Esophagus squamous epithelium (tissue), 4 donors: ENCODE data around the gene PLA1A.
"Not testable (repeated sequence)": the region's sequence is repeated elsewhere in the genome, so short reads cannot be mapped to it uniquely, and the experiment has no call there.

Experiments used
- CTCF ChIP-seq, 6 experiments: fragments of 450-650 bp in 4 of 6; fragments of 200-600 bp in 2 of 6; sonication (generic) in 2 of 6; IDR thresholded peaks; one replicate each; pipeline ENCODE4 v1.5.1; 2016 to 2019; ENCODE audit warnings: antibody characterized with exemption in 6 of 6, mild to moderate bottlenecking in 4 of 6, moderate library complexity in 4 of 6
- POLR2A ChIP-seq, 4 donors: fragments of 450-650 bp; IDR thresholded peaks; one replicate each; pipeline ENCODE4 v1.6.1; 2017; ENCODE audit warnings: antibody characterized with exemption in 4 of 4, mild to moderate bottlenecking in 4 of 4, moderate library complexity in 3 of 4

DNA sequence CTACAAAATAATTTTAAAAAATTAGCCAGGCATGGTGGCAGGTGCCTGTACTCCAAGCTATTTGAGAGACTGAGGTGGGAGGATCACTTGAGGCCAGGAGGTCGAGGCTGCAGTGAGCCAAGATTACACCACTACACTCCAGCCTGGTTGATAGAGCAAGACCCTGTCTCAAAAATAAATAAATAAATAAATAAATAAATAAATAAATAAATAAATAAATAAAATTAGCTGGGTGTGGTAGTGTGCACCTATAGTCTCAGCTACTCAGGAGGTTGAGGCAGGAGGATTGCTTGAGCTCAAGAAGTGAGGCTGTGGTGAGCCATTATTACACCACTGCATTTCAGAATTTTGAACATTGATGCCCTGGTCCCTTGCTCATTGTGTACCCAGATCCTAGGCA lies 2.8 kb upstream of the PLA1A start:
- not testable (repeated sequence) for TF ChIP-seq CTCF, POLR2A (IDR thresholded peaks at IDR 0.05)
